DMS53 (cell line): Measurements from ENCODE around the gene DNAJB14.

ENCODE experiments used
- DNase-seq: peaks from one replicate; lab custom pipeline; 2025; lab: John Stamatoyannopoulos, UW

The DNAJB14 gene

DNA sequence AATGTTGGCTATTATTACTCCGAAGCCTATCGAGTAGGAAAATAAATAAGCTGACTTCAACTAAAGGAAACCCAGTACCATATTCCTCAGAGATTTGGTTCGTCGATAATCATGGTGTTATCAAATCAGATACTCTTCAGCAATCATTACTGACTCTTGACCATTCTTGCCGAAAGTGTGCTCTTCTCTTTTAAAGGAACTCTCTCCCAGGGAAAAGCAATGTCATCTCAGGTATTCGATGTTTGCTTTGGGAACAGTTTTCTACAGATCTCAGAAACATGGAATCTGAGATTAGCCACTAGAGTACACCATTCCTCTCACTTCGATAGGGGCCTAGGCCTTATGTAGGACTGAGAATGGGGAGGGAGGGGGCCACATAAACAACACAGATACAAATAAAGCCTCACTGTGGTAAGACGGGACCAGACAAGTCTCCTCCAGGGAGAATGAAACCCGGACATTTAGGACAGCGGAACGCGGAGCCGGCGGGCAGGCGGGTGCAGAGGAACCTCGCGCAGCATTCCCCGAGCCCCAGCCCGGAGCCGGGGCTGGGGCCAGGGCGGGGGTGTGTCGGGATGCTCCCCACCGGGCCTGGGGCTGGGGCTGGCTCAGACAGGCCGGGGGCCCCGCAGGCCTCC is 581 bp downstream of the DNAJB14 start:
- peak; percentile 61 for DNase-seq

DNA sequence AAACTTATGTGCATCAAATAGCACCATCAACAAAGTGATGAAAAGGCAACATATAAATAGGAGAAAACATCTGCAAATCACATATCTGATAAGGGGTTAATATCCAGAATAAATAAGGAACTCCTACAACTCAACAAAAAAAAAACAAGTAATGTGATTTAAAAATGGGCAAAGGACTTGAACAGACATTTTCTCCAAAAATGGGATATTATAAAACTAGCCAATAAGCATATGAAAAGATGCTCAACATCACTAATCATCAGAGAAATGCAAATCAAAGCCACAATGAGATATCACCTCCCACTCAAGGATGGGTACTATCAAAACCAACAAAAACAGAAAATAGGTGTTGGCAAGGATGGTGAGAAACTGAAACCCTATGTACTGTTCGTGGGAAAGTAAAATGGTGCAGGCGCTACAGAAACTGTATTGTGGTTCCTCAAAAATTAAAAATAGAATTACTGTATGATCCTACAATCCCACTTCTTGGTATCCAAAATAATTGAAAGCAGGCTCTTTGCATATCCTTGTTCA is 2.4 kb downstream of the DNAJB14 start:
- no peak for DNase-seq

DNA sequence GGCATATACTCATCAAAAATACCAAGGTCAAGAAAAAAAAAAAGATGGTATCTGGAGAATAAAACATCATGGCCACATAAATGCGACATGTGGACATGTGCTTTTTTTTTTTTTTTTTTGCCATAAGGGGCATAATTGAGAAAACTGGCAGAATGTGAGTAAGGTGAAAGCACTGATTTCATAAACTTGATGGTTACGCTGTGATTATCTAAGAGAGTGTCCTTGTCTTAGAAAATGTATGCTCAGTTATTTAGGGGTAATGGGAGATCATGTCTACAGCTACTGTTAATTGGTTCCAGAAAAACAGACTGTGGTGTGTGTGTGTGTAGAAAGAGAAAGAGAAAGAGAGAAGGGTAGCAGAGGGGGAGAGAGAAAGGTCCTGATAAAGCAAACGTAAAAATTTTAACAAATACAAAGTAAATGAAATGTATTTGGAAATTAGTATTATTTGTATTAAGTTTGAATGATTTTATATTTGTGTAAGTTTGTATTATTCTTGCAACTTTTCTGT is 8.1 kb downstream of the DNAJB14 start:
- no peak for DNase-seq

DNA sequence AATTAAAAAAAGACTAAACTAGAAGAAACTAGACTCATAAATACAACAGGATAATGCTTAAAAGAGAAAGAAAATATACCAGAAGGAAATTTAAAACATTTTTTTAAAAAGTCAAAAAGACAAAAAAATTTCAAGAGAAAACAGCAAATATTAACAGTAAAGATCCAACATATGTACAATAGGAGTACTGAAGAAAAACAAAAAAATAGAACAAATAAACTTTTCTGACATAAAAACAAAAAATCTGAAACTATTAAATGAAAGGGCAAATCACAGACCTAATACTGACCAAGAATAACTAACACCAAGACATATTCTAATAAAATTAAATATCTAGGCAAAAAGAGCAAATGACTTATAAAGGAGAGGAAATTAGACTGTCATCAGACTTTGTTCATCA is 11.5 kb downstream of the DNAJB14 start:
- peak; percentile 21 for DNase-seq

DNA sequence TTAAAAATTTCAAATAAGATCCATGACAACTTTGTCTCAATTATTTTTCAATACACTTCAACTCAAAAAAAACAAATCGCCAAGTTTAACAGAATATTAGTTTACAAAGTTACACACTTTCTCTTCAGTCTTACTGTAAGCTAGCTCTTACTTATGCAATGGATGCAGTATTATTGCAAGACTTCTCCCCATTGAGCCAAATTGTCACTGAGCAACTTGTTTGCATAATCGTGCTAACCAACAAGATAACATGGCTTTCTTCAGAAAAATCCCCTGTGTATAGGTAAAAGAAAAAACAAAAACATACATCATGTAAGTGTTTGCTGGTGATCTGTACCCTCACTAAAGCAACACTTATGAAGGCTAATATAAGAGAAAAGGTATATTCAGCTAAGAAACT is 18.9 kb downstream of the DNAJB14 start:
- no peak for DNase-seq

DNA sequence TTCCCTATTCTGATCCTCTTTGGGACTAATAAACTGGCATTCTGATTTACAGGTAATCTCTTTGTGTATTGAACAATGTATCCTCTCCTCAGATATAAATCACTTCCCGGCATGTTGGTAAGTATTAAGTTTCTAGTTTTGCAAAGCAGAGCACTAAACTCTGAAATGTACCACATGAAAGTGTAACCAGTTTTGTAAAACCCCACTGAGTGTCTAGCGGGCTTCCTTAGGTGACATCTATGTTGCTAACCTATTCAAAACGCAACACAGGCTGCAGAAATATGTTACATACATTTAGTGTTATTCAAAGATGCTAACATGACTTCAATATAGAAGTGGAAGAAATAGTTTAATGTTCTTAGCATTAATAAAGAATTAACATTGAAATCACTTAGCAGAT is 25.2 kb downstream of the DNAJB14 start:
- DNase-seq, result no peak

DNA sequence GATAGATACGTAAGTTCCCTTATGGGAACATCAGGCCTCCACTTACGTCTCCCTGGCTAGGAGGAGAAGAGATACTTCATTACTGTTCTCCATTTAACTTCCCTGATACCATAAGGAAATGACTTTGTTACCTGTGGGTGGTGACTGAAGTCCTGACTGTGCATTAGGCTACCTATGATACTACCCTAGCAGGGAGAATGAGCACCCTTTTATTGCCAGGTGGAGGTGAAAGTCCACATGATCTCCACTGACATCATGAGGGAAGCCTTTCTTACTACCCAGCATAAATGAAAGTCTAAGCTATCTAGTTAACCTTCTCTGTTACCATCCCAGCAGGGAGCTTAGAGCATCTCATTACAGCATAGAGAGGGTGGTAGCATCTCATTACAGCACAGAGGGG is 27.8 kb downstream of the DNAJB14 start:
- DNase-seq, result no peak

DNA sequence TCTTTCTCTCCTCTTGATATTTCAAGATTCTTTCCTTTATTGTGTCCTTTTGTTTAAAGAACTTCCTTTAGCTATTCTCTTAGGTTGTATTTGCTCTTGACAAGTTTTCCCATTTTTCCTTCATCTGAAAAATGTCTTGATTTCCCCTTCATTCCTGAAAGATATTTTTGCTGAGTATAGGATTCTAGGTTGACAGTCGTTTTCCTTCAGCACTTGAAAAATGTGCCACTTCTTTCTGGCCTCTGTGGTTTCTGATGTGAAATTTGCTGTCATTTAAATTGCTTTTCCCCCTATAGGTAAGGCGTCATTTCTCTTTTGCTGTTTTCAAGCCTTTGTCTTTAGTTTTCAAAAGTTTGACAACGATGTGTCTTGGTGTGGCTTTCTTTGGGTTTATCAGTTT is 28.8 kb downstream of the DNAJB14 start:
- no peak for DNase-seq

DNA sequence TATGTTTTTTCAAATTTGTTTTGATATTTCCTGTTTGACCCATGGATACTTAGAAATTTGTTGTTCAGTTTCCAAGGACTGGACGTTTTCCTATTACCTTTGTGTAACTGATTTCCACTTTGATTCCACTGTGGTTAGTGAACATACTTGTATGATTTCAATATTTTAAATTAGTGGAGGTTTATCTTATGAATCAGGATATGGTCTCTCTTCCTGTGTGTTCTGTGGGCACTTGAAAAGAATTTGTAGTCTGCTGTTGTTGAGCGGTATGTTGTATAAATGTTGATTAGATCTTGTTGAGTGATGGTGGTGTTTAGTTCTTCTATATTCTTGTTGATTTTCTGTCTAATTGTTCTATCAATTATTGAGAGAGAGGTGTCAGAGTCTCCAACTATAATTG is 31.0 kb downstream of the DNAJB14 start:
- DNase-seq, result no peak

DNA sequence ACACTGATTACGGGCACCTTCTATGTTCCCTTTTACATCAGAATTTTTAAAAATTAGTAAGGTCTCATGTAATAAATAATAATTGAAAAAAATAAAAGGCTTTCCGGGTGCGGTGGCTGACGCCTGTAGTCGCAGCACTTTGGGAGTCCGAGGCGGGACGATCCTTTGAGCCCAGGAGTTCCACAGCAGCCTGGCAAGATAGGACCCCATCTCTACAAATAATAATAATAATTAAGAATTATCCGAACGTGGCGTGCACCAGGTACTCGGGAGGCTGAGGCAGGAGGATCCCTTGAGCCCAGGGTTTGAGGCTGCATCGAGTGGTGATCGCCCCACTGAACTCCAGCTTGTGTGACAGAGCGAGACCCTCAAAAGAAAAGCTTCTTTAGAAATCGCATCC is 51.4 kb downstream of the DNAJB14 start:
- DNase-seq, result peak; percentile 24

DNA sequence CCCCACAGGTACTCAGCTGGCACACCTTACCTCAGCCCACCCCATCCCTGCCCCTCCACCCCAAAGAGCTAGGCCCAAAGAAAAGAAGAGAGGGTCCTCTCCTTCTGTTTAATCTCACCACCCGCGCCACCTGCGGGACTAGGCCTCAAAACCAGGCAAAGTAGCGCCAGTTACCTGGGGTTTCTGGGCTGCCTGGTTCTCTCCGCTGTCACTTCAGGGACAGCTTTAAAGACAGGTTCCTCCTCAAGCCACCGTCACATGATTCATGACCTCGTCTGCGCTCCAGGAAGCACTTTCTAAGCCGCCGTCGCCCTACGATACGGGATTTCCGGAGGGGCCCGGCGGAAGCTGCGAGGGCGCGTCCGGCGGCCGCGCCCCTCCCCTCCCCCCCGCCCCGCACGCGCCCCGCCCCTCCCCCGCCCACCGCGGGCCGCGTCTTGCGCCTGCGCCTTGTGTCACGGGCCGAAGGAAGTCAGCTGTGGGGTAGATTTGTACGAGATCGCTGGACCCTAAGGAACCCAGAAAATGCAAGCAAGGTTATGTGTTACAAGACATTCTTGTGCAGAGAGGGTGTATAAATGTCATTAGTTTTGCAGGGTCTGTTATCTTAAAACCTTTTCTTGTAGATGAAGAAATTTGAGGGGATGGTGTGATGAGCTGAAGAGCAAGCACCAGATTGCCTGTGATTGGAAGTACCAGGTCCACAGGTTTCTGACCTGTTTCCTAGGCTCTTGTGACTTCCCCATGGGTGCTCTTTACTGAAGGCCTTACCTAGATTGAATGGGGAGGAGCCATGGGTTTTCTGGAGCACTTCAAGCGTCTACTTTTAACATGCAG is 52.0 kb downstream of the DNAJB14 start, which contains the start of gene LAMTOR3:
TSS of gene LAMTOR3 (minus strand) at position 267 of the 837 bp plus-strand sequence. CDS start 464 bp downstream, outside the sequence.
- DNase-seq, result peak; percentile 94

DNA sequence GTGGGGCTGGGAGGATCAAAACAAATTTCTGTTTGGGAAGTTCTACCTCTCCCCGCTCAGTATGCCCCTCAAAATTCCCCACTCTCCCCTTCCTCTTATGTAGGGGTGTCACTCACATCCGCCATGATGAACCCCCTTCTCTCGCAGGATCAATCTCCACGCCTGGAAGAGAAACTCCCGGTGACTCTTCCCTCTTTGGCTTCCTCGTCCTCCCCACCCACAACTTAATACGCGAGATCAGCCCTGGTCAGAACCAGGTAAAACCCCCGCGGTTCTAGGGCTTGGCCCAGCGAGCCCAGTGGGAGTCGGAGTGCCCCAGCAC is 52.6 kb downstream of the DNAJB14 start:
- peak; percentile 40 for DNase-seq

DNA sequence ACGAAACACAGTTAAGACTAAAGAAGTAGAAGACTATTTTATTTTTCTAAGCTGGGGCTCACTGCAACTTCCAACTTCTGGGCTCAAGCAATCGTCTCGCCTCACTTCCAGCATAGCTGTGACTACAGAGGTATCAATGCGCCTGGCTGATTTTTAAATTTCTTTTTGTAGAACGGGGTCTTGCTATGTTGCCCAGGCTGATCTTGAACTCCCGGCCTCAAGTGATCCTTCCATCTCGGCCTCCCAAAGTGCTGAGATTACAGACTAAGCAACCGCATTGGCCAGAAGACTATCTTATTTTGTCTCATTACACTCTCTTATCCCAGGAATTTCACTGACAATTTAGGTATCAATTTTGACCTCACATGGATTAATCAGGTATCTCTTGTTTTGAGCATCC is 53.4 kb downstream of the DNAJB14 start:
- no peak for DNase-seq

DNA sequence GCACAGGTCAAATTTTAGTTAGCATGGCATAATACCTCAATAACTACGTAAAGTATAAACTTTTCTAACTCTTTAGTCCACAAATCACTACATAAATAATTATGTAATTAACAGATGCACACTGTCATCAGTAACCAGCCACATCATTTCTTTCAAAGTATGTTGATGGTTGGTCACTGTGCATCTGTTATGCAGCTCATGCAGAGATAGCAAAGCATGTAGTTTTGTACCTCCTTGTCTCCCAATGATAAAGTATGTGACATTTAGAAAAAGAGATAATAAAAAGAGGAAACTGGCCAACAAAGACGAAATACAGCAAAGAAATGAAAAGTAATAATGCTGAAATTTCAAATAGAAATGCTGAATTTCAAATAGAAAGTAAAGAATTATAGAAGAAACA is 55.1 kb downstream of the DNAJB14 start:
- no peak for DNase-seq

DNA sequence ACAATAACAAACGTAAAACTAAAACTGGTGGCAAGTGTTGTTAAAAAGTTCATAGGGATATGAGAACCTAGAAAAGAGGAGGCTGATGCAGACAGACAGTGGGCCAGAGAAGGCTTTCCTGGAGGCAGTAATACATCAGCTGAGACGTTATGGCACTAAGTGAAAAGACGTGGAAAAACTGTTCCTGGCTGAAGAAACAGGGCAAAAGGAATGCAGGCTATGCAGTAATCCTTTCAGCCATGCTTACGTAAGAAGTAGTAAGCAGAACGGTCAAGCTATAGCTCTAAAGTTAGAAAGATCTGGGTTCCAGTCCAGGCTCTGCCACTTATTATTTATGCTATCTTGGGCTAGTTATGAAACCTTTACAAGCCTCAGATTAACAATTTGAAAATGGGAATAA is 58.6 kb downstream of the DNAJB14 start:
- no peak for DNase-seq

DNA sequence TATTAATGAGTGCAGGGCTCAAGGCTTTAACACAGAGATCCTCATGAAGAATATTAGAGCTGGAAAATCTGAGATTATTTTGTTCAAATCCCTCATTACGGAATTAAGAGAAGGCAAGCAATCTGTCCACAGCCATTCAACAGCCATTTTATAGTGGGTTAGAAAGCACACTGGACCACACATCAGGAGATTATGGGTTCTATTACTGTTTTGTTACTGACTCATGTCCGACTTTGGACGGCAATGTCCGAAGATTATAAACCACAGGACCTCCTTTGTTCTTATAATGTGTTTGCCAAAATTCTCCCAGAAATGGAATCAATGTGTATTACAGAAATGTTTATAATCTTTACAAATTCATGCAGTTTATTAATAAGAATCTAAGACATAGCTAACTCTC is 60.3 kb downstream of the DNAJB14 start:
- no peak for DNase-seq

DNA sequence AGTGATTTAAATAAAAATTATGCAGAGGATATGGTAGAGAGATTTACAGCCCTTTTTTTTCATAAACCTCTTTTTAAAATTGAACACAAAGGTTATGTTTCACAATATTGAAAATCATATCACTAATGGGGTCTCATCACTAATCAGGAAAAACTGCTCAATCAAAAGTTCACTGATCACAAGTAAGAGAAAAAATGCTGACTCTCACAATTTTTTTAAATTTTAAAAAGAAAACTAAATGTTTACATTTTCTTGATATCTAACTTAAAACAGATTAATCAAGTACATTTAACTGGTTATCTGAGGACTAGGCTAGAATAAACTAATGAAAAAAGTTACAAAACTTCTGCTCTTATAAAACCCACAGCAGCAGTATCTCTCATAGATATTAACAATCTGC is 60.7 kb downstream of the DNAJB14 start:
- no peak for DNase-seq

DNA sequence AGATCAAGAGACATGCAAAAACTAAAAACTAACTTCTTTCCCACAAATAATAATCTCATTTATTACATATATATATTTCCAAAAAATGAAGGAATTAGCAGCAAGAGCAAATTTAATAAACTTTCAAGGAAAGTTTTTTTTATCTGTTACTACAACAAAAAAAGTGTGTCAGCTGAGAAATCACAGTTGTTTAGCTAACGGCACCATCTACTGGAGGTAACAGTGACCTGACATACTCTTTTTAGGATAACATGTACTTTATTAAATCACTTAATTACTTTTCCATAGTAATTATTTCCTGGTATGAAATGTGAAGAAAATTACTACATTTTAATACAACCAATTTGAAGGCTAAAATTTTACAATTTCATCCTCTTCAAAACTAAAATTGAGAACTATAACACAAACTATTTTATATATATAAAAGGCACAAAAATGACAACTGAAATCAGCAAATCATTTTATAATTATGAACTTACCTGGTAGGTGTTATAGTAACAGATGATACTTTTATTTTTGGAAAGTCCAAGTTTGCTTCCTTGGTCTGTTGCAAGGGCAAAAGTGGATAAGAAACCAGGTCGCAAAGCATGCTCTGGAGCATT is 61.3 kb downstream of the DNAJB14 start:
- DNase-seq, result peak; percentile 58

DNA sequence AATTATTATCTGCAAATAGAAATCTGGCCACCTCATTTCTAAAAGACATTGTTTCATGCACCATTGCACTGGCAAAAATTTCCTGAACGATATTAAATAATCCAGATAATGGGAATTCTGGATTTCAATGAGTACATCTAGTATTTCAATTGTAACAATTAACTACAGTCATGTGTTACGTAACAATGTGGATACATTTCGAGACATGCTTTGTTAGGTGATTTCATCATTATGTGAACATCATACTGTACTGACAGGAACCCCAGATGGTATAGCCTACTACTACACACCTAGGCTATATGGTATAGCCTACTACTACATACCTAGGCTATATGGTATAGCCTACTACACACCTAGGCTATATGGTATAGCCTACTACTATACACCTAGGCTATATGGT is 67.0 kb downstream of the DNAJB14 start:
- no peak for DNase-seq

DNA sequence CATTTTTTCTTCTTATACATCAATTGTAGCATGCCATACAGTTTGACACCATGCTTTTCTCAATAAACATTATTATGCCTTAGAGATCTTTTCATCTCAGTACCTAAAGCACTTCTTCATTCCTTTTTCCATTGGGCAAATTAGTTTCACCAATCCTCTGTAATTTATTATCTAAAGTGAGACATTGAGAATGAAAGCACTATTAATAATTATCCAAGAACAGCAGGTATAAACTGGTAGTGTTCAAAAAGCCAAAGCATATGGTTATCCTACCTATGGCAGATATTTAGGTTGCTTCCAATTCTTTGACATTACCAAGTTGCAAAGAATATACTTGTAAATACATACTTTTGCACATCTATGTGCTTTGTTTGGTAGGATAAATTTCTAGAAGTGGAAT is 67.8 kb downstream of the DNAJB14 start:
- no peak for DNase-seq

DNA sequence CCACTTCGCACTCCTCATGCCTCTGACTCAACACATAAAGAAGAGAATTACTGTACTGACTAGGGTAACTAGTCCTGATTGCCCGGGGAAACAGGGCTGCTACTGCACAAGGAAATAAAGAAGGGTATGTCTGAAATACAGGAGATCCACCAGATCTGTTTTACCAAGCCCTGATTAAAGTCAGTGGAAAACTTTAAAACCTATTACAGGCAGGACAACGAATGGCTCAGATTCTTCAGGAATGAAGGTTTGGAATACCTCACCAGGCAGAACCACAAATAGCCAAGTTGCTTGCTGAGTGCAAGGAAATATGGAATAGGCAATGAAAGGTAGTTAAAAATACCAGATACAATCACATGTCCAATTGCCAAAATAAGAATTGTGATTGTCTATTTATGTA is 69.5 kb downstream of the DNAJB14 start:
- DNase-seq, result no peak

DNA sequence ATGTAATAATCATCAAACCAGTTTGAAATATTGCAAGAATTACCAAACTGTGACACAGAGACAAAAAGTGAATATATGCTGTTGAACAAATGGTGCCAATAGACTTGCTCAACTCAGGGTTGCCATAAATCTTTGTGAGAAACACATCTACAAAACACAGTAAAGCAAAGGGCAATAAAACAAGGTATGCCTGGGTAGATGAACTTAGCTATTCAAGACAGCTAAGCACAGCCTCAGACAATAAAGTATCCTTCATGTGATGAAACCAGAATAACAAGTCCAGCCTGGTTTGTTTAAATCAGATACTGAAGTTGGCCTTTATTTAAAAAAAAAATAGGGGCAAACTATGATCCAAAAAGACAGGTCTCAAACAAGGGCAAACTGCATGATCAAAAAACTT is 71.3 kb downstream of the DNAJB14 start:
- no peak for DNase-seq

DNA sequence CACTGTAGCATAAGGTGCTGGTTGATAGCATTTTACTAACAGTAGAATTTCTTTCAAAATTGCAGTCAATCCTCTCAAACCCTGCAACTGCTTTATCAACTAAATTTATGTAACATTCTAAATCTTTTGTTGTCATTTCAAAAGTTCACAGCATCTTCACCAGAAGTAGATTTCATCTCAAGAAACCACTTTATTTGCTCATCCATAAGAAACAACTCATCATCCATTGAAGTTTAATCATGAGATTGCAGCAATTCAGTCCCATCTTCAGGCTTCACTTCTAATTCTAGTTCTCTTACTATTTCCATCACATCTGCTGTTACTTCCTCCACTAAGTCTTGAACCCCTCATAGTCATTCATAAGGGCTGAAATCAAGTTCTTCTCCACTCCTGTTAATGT is 73.8 kb downstream of the DNAJB14 start:
- DNase-seq, result no peak
